DMS53 treated with DMSO at 0.1 percent for 48 hours (cell line): ENCODE measurements around the gene PDLIM5.
"Not testable (repeated sequence)": the region's sequence is repeated elsewhere in the genome, so short reads cannot be mapped to it uniquely, and the experiment has no call there.

Experiments used
- DNase-seq: peaks from one replicate; lab custom pipeline; 2025; ENCODE audit not compliant: unreplicated experiment; lab: John Stamatoyannopoulos, UW

The PDLIM5 gene

GRCh38 chr4:94459462-94460161, 7.9 kb downstream of the PDLIM5 start:
- no peak for DNase-seq

- DNase-seq, result no peak
Observed at GRCh38 chr4:94461506-94461905, 9.8 kb downstream of the PDLIM5 start.

- no peak for DNase-seq
Observed at GRCh38 chr4:94462572-94462971, 10.8 kb downstream of the PDLIM5 start.

DNA sequence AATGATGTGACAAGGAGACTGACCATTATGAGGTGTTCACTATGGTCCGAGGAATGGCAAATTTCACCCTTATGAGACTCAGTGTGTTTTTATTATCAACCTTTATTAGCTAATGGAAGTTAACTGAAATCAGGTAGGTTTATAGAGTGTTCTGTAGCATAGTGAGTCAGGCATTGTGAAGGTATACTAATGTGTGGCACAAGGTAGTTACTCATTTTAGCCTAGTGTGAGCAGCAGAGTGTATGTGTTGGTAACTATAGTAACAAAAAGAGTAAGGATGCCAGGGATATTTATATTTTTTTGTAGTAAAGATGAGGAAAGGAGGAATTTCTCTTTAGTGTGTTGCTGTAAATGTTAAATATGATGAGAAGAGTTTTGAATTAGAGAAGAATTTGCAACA, 12.0 kb downstream of the PDLIM5 start:
- DNase-seq, result no peak

- no peak for DNase-seq
Observed at GRCh38 chr4:94466371-94466770, 14.6 kb downstream of the PDLIM5 start.

- no peak for DNase-seq
Observed at GRCh38 chr4:94466923-94467322, 15.2 kb downstream of the PDLIM5 start.

GRCh38 chr4:94468093-94468769, 16.5 kb downstream of the PDLIM5 start:
- no peak for DNase-seq

- no peak for DNase-seq
Observed at GRCh38 chr4:94469221-94469784, 17.6 kb downstream of the PDLIM5 start.

DNA sequence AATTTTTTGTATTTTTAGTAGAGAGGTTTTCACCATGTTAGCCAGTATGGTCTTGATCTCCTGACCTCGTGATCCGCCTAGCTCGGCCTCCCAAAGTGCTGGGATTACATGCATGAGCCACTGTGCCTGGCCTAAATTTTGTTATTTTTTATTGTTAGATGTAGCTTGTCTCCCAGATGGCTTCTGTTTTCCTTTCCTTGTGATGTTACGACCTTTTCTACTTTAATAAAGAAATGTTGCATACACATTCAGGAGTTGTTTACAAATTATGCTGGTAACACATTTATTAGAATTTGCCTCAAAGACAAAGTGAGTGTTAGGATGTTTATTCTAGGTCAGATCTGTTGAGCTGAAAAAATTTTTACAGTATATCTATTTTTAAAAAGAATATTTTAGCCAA, 18.4 kb downstream of the PDLIM5 start:
- DNase-seq, result no peak

GRCh38 chr4:94470782-94471181, 19.0 kb downstream of the PDLIM5 start:
- not testable (repeated sequence) for DNase-seq

- DNase-seq, result peak; percentile 70
Observed at GRCh38 chr4:94472056-94472826, 20.5 kb downstream of the PDLIM5 start.

DNA sequence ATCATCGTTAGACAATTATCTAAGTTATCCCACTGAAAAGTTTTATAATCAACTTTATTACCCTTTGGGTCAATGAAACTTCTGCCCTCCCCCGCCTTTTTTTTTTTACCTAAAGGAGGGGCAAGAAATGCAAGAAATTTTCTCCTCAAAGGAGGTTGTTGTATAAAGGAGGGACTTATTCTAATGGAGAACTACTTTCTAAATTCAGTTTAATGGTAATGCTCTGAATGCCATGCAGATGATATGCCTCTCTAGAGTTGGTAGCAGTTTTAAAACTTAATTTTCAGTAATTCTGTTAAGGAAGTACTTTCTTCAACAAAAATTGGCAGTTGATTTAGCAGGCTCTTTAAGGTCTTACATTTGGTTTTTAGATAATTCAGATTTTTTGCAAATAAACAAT, 23.3 kb downstream of the PDLIM5 start:
- no peak for DNase-seq

GRCh38 chr4:94475794-94476193, 24.1 kb downstream of the PDLIM5 start:
- no peak for DNase-seq

DNA sequence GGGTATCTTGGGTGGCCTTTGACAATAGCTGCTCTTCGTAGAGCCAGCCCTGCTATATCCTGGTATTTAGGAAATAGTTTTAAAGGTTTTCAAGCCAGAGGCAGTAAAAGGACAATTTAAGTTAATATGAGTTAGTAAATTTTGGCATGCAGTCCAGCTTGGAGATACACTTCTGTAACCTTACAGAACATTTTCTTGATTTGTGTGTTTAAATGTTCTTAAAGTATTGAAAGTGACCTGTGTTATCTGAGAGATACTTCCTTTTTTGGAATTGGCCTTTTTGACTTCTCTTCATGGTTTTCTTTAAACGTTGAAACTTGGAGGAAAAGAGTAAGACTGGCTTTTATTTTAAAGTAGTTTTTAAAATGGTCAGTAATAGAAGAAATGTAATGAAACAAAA, 25.5 kb downstream of the PDLIM5 start:
- DNase-seq, result no peak

DNA sequence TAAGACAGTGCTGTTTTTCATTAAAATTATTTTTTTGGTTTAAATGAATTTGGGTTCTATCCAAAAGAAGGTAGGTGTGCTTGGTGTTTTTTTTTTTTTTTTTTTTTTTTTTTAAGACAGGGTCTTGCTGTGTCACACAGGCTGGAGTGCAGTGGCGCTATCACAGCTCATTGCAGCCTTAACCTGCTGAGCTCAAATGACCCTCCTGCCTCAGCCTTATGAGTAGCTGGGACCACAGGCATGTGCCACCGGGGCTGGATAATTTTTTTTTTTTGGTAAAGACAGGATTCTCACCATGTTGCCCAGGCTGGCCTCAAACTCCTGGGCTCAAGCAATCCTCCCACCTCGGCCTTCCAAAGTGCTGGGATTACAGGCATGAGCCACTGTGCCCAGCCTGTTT, 27.1 kb downstream of the PDLIM5 start:
- not testable (repeated sequence) for DNase-seq

DNA sequence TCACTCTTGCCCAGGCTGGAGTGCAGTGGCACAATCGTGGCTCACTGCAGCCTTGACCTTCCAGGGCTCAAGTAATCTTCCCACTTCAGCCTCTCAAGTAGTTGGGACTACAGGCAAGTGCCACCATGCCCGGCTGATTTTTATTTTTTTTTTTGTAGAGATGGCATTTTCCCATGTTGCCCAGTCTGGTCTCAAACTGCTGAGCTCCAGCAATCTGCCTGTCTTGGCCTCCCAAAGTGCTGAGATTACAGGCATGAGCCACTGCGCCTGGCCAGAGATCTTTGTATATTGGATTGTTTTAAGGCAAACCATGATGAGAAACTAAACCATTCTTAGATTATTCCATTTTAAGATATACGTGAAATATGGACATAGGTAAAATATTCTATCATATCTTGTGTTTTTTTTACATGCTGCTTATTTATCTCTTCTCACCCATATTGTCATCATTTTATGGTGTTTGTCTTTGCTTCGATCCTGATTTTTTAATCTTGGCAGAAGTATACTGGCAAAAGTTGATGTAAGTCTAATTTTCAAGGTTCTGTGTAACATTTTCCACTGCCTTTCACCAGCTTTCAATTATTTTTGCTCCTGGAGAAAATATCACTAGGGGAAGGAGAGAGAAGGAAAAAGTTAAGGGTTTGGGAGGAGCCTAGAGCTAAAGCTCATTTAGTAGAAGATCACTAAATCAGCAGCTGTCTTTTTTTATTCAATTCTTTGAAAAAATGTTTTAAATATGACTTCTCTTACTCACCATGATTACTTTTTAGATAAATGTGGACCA, 27.8 kb downstream of the PDLIM5 start:
- no peak for DNase-seq

GRCh38 chr4:94480362-94480951, 28.7 kb downstream of the PDLIM5 start:
- DNase-seq, result no peak

- DNase-seq, result no peak
Observed at GRCh38 chr4:94483895-94484294, 32.2 kb downstream of the PDLIM5 start.

- DNase-seq, result no peak
Observed at GRCh38 chr4:94484818-94485217, 33.1 kb downstream of the PDLIM5 start.

GRCh38 chr4:94486372-94486801, 34.6 kb downstream of the PDLIM5 start:
- no peak for DNase-seq
